Fibroblast of mammary gland (primary cell): ENCODE measurements around the gene CD47.

Experiments used
- DNase-seq: peaks from one replicate; pipeline ENCODE4 v3.0.0-alpha.2; 2010; ENCODE audit warnings: low read depth
- H3K4me3 ChIP-seq: 2 replicates; pipeline ENCODE4 v1.5.1; 2011; ENCODE audit warnings: low read depth, mild to moderate bottlenecking, low read length, moderate library complexity; ENCODE audit not compliant: control insufficient read depth
- CTCF ChIP-seq: conservative IDR thresholded peaks from 2 replicates; pipeline ENCODE4 v1.5.1; 2011; ENCODE audit warnings: low read depth, low read length, inconsistent platforms; ENCODE audit not compliant: control insufficient read depth, insufficient read depth

Gene CD47

DNA sequence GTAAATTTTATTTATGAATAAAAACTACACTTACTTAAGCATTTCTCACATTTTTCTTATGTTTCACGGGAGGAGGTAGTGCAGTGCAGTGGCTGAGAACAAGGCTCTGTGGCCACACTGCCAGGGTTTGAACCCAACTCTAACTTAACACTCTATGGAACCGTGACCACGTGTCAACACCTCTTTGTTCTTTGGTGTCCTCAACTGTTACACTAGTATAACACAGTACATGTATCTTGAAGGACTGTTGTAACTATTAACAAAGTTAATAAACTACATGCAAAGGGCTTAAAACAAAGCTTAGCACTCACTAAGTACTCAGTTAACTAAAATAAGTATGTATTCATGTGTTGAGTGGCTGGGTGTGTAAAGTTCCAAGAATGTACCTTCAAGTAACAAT, 19.5 kb downstream of the CD47 start:
- DNase-seq: no peak
- no peak overlapping the region for H3K4me3 ChIP-seq
- TF ChIP-seq CTCF: no peak

GRCh38 chr3:108070356-108070755, 20.5 kb downstream of the CD47 start:
- no peak for DNase-seq
- no peak overlapping the region for H3K4me3 ChIP-seq
- no peak for TF ChIP-seq CTCF

DNA sequence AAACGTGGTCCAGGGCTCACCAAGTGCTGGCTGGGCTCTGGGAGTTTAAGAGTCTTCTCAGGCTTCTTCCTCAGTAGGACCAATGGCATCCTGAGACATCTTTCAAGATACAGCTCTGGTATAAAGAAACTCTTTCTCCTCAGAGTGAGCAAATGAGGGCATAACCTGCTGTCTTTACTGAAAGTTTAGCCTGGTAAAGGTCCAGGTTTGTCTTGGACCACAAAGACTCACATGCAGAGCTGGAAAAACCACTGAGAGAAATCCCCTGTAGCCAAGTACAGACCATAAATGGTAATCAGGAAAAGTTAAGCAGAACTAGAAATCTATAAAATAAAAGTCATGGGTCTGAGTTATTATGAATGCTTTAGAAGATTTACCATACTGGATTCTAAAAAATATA, 23.1 kb downstream of the CD47 start:
- no peak for DNase-seq
- TF ChIP-seq CTCF: no peak
- H3K4me3 ChIP-seq: no peak overlapping the region

- no peak for TF ChIP-seq CTCF
- H3K4me3 ChIP-seq: no peak overlapping the region
- DNase-seq: no peak
Observed at GRCh38 chr3:108065096-108065495, 25.7 kb downstream of the CD47 start.

DNA sequence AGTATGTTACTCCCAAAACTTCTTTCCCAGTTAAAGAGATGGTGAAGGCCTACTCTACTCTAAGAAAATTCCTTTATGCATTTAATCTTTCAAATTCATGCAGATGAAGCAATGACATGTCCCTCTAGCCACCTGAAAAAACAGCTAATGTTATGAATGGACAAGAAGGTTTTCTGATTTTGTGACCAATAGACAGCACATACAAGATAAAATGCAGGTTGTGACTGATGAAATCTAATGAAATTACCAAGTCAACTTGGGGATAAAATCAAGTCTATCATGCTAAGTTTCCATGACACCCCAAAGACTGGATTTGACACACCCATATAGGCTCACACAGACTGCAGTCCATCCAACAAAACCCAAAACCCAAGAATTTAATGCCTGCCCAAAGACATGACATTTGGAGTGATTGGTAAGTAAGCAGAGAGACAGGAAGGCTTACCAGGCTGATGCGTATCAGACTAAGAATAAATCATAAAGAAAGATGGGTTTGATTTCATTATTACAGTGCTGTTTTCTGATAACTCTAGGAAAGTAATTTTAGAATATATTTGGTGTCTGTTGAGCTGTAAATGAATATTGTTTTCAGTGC, 26.4 kb downstream of the CD47 start:
- no peak overlapping the region for H3K4me3 ChIP-seq
- TF ChIP-seq CTCF: no peak
- no peak for DNase-seq

GRCh38 chr3:108062051-108062450, 28.8 kb downstream of the CD47 start:
- no peak overlapping the region for H3K4me3 ChIP-seq
- DNase-seq: no peak
- no peak for TF ChIP-seq CTCF

DNA sequence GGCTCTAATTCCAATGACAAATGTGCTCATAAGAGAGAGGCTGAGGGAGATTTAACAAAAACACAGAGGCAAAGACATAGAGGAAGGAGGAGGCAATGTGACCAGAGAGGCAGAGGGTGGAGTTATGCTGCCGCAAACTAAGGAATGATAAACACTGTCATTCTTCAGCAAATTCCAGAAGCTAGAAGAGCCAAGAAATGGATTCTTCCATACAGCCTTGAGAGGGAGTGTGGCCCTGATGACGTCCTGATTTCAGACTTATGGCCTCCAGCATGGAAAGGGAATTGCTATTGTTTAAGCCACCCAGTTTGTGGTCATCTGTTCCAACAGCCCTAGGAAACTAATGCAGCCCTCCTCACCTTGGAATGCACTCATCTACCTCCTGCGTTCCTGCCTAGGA, 30.5 kb downstream of the CD47 start:
- no peak for DNase-seq
- H3K4me3 ChIP-seq: no peak overlapping the region
- no peak for TF ChIP-seq CTCF
